ENCODE measurements around the gene SLC16A13. TPM values are rescaled to one million over a fixed set of nuclear protein-coding genes. Genes with fewer than 3 reads are reported as not detected.

Gene SLC16A13
- total and polyA plus RNA-seq, 7 experiments from 2014 or later: 1.8 to 20.9 (median 4.4) TPM

DNA sequence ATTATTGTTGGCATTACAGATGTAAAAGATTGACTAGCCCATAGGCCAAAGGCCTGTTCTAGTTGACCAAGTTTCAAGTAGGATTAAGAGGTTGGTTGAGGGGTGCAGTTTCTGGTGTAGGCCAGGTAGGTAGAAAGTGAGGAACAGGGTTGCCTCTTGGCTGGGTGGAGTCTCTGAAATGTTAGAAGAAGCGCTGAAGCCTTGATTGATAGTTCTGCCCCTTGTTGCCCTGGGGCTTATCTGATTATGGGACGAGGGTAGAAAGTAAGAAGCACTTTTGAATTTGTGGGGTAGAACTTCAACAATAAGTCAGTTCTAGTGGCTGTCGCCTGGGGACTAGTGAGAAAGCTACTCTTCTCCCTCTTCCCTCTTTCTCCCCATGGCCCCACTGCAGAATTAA lies 6.7 kb upstream of the SLC16A13 start:
- no peaks in the 10 kb centered on the region for H3K27me3 ChIP-seq (ENCODE audit: control insufficient read depth in 2 of 2, insufficient read depth in 2 of 2, low read length in 2 of 2)
- H3K4me3 Mint-ChIP-seq: peak overlapping the region; percentile 5 to 84 (median 78)
- no peak overlapping the region for H3K27ac ChIP-seq (ENCODE audit: low read depth, low read length)
- H3K36me3 ChIP-seq (ENCODE audit: control insufficient read depth in 2 of 3, insufficient read depth in 3 of 3, low read length in 3 of 3): no peaks in the 10 kb centered on the region
- H3K36me3 Mint-ChIP-seq: peaks cover 0 to 13% (median 0%) of the 10 kb centered on the region in 5 donors
- ChIA-PET CTCF (no interaction called here), POLR2A (interaction anchor here (0.6 kb wide), 1 partner anchor 540 kb away, joined by 3 read pairs; no protein-coding TSS in a partner anchor)
- H3K4me1 Mint-ChIP-seq: peaks cover 32 to 64% (median 48%) of the 10 kb centered on the region in 7 donors
- DNase-seq: no peak
- H3K9me3 Mint-ChIP-seq: peaks cover 0 to 1% (median 0%) of the 10 kb centered on the region in 11 donors
- no peaks in the 10 kb centered on the region for H3K27me3 Mint-ChIP-seq
- peak overlapping the region; percentile 84 to 94 (median 90) for H3K27ac Mint-ChIP-seq
- no peak for ATAC-seq
- intact Hi-C loops (cut with micrococcal nuclease): loop anchor here in 1 of 2 donors (10.0 kb wide), 1 partner anchor 546 kb away; the partner anchor contains the start of gene CD68
- H3K4me3 ChIP-seq (ENCODE audit: low read length): peak overlapping the region; percentile 24
- H3K9me3 ChIP-seq (ENCODE audit: control insufficient read depth in 2 of 3, low read length in 3 of 3): no peaks in the 10 kb centered on the region
- H3K4me1 ChIP-seq (ENCODE audit: control insufficient read depth in 2 of 2, insufficient read depth in 2 of 2, low read length in 2 of 2): peaks cover 28 to 29% of the 10 kb centered on the region in 2 donors

DNA sequence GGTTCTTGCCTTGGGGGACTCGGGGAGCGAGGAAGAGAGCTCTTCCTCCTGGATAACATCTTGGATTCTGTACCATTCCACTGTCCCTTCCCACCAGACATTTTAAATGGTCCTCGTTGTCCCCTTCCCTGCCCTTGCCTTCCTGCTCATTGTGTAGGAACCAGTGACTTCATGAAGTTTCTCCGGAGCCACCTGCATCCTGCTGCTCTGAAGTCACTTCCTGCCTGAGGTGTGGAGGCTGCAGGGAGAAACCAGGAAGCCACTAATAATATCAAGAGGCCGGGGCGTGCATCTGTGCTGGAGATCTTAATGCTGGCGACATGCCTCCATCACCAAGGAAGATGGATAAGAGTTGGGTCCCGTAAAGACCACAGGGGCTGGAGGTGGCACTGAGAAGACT lies 6.2 kb upstream of the SLC16A13 start:
- H3K36me3 Mint-ChIP-seq: peaks cover 0 to 13% (median 0%) of the 10 kb centered on the region in 5 donors
- no peaks in the 10 kb centered on the region for H3K27me3 Mint-ChIP-seq
- Histone ChIP-seq H3K9me3 (ENCODE audit: control insufficient read depth in 2 of 3, low read length in 3 of 3) (no peaks in the 10 kb centered on the region), H3K27ac (ENCODE audit: low read depth, low read length) (peak overlapping the region; percentile 59), H3K27me3 (ENCODE audit: control insufficient read depth in 2 of 2, insufficient read depth in 2 of 2, low read length in 2 of 2) (no peaks in the 10 kb centered on the region), H3K4me3 (ENCODE audit: low read length) (peak overlapping the region; percentile 24), H3K36me3 (ENCODE audit: control insufficient read depth in 2 of 3, insufficient read depth in 3 of 3, low read length in 3 of 3) (no peaks in the 10 kb centered on the region), H3K4me1 (ENCODE audit: control insufficient read depth in 2 of 2, insufficient read depth in 2 of 2, low read length in 2 of 2) (peaks cover 32 to 33% of the 10 kb centered on the region in 2 donors)
- ATAC-seq (peak; percentile 37), DNase-seq (peak in 7 of 9 donors; percentile 31 to 51 (median 44))
- CTCF ChIA-PET: no interaction called here
- H3K4me1 Mint-ChIP-seq: peaks cover 36 to 67% (median 50%) of the 10 kb centered on the region in 7 donors
- H3K27ac Mint-ChIP-seq: peak overlapping the region; percentile 84 to 94 (median 90)
- peaks cover 0 to 1% (median 0%) of the 10 kb centered on the region in 11 donors for H3K9me3 Mint-ChIP-seq
- H3K4me3 Mint-ChIP-seq: peak overlapping the region; percentile 67 to 84 (median 78)
- intact Hi-C loops (cut with micrococcal nuclease): loop anchor here in 1 of 2 donors (10.0 kb wide), 1 partner anchor 545 kb away; the partner anchor contains the start of gene CD68
- POLR2A ChIA-PET: interaction anchor here (0.7 kb wide), 1 partner anchor 16 kb away, joined by 3 read pairs; no protein-coding TSS in a partner anchor

DNA sequence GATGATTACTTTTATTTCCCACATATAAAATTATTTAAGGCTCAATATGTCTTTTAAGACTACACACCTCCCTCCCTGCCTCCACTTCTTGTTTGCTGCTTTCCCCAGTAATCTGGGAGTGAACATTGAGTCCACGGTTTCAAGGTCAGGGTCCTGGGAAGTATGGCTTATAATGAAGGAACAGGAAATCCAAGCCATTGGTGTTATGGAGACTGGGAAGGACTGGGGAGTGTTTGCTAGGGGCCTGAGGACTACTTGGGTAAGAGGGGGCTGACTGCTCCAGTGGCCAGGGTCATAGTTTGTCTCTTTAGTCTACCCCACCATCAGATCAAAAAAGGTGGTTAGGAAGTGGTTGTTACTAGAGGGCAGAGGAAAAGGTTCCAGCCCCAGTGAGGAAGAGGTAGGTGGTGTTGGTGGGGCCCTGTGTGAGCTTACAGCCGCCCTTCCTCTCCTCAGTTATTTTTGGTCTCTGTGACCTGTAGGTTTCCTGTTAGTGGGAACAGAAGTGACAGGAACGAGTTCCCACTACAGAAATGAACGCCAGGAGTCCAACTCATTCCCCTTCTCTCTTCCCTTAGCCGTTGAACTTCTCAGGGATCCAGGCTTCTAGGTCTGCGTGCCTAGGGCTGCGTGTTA lies 742 bp upstream of the SLC16A13 start:
- ATAC-seq (peak; percentile 41), DNase-seq (peak in 5 of 9 donors; percentile 47 to 60 (median 51))
- peaks cover 33 to 39% of the 10 kb centered on the region in 2 donors for H3K4me1 ChIP-seq (ENCODE audit: control insufficient read depth in 2 of 2, insufficient read depth in 2 of 2, low read length in 2 of 2)
- peak overlapping the region; percentile 67 for H3K4me3 ChIP-seq (ENCODE audit: low read length)
- no peaks in the 10 kb centered on the region for H3K9me3 ChIP-seq (ENCODE audit: control insufficient read depth in 2 of 3, low read length in 3 of 3)
- H3K9me3 Mint-ChIP-seq: peaks cover 0 to 1% (median 0%) of the 10 kb centered on the region in 11 donors
- peaks cover 0 to 8% (median 0%) of the 10 kb centered on the region in 5 donors for H3K36me3 Mint-ChIP-seq
- POLR2A ChIA-PET: interaction anchor here (0.6 to 2.2 kb wide), 20 partner anchors 8 to 800 kb away, joined by 3 to 50 read pairs (median 5); partner anchors contain the start of genes BCL6B, GABARAP, MPDU1 and NEURL4
- H3K4me1 Mint-ChIP-seq: peaks cover 46 to 83% (median 63%) of the 10 kb centered on the region in 7 donors
- intact Hi-C loops (cut with micrococcal nuclease): loop anchor here (1.0 to 5.0 kb wide), 7 partner anchors 11 to 652 kb away; partner anchors contain the start of genes BCL6B (in 2 of the 2), EIF5A (in 2 of the 2), GABARAP (in 1 of the 2) and POLR2A (in 1 of the 2)
- H3K27me3 Mint-ChIP-seq: no peaks in the 10 kb centered on the region
- H3K4me3 Mint-ChIP-seq: peak overlapping the region; percentile 89 to 95 (median 93)
- H3K27me3 ChIP-seq (ENCODE audit: control insufficient read depth in 2 of 2, insufficient read depth in 2 of 2, low read length in 2 of 2): no peaks in the 10 kb centered on the region
- peak overlapping the region; percentile 96 to 99 (median 98) for H3K27ac Mint-ChIP-seq
- peak overlapping the region; percentile 94 for H3K27ac ChIP-seq (ENCODE audit: low read depth, low read length)
- CTCF ChIA-PET: interaction anchor here (0.6 to 3.7 kb wide), 9 partner anchors 11 to 1781 kb away, joined by 3 to 33 read pairs (median 4); partner anchors contain the start of gene SLC2A4
- no peaks in the 10 kb centered on the region for H3K36me3 ChIP-seq (ENCODE audit: control insufficient read depth in 2 of 3, insufficient read depth in 3 of 3, low read length in 3 of 3)

DNA sequence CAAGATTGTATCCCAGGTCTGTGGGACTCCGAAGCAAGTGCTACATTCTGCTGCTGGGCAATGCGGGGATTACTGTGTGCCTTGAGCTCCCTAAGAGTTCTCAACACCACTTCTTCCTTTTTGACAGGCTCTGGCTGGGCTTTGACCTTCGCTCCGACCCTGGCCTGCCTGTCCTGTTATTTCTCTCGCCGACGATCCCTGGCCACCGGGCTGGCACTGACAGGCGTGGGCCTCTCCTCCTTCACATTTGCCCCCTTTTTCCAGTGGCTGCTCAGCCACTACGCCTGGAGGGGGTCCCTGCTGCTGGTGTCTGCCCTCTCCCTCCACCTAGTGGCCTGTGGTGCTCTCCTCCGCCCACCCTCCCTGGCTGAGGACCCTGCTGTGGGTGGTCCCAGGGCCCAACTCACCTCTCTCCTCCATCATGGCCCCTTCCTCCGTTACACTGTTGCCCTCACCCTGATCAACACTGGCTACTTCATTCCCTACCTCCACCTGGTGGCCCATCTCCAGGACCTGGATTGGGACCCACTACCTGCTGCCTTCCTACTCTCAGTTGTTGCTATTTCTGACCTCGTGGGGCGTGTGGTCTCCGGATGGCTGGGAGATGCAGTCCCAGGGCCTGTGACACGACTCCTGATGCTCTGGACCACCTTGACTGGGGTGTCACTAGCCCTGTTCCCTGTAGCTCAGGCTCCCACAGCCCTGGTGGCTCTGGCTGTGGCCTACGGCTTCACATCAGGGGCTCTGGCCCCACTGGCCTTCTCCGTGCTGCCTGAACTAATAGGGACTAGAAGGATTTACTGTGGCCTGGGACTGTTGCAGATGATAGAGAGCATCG lies 2.4 kb downstream of the SLC16A13 start:
- peak overlapping the region; percentile 33 for H3K27ac ChIP-seq (ENCODE audit: low read depth, low read length)
- H3K4me1 ChIP-seq (ENCODE audit: control insufficient read depth in 2 of 2, insufficient read depth in 2 of 2, low read length in 2 of 2): peaks cover 32 to 42% of the 10 kb centered on the region in 2 donors
- peak overlapping the region in 7 of 9 donors; percentile 41 to 84 (median 64) for H3K27ac Mint-ChIP-seq
- H3K27me3 ChIP-seq (ENCODE audit: control insufficient read depth in 2 of 2, insufficient read depth in 2 of 2, low read length in 2 of 2): no peaks in the 10 kb centered on the region
- peaks cover 0 to 2% (median 0%) of the 10 kb centered on the region in 5 donors for H3K36me3 Mint-ChIP-seq
- peak overlapping the region in 7 of 10 donors; percentile 15 to 64 (median 58) for H3K4me3 Mint-ChIP-seq
- POLR2A ChIA-PET: interaction anchor here (0.5 to 1.8 kb wide), 6 partner anchors 7 to 395 kb away, joined by 4 to 7 read pairs (median 4); no protein-coding TSS in a partner anchor
- H3K4me3 ChIP-seq (ENCODE audit: low read length): no peak overlapping the region
- intact Hi-C loops (cut with micrococcal nuclease): loop anchor here (5.0 kb wide), 3 partner anchors 269 to 649 kb away; partner anchors contain the start of genes EIF5A (in 2 of the 2), POLR2A (in 1 of the 2), SLC35G6 (in 1 of the 2) and TP53 (in 1 of the 2)
- H3K4me1 Mint-ChIP-seq: peaks cover 25 to 82% (median 61%) of the 10 kb centered on the region in 7 donors
- no peaks in the 10 kb centered on the region for H3K9me3 Mint-ChIP-seq
- H3K36me3 ChIP-seq (ENCODE audit: control insufficient read depth in 2 of 3, insufficient read depth in 3 of 3, low read length in 3 of 3): no peaks in the 10 kb centered on the region
- H3K27me3 Mint-ChIP-seq: peaks cover 0 to 14% (median 0%) of the 10 kb centered on the region in 5 donors
- H3K9me3 ChIP-seq (ENCODE audit: control insufficient read depth in 2 of 3, low read length in 3 of 3): no peaks in the 10 kb centered on the region
- ATAC-seq (no peak), DNase-seq (no peak)
- CTCF ChIA-PET: interaction anchor here (0.5 to 3.7 kb wide), 2 partner anchors 8 to 577 kb away, joined by 3 to 33 read pairs; no protein-coding TSS in a partner anchor

DNA sequence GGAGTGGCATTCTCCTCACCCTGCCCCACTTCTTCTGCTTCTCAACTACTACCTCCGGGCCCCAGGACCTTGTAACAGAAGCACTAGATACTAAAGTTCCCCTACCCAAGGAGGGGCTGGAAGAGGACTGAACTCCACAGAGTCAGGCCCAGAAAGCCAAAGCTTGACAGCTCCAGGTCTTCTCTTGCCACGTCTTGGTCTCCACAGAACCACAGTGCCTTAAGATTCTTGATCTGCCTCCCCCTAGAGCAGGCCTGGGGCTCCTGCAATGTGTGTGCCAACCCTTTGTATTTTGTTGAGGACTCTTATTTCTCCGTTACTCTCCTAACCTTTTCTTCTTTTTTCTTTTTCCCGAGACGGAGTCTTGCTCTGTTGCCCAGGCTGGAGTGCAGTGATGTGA lies 4.0 kb downstream of the SLC16A13 start:
- POLR2A ChIA-PET: interaction anchor here (1.3 kb wide), 1 partner anchor 125 kb away, joined by 3 read pairs; no protein-coding TSS in a partner anchor
- H3K27ac Mint-ChIP-seq: peak overlapping the region in 8 of 9 donors; percentile 31 to 91 (median 80)
- Histone ChIP-seq H3K4me1 (ENCODE audit: control insufficient read depth in 2 of 2, insufficient read depth in 2 of 2, low read length in 2 of 2) (peaks cover 29 to 36% of the 10 kb centered on the region in 2 donors), H3K27ac (ENCODE audit: low read depth, low read length) (peak overlapping the region; percentile 43), H3K4me3 (ENCODE audit: low read length) (no peak overlapping the region), H3K27me3 (ENCODE audit: control insufficient read depth in 2 of 2, insufficient read depth in 2 of 2, low read length in 2 of 2) (no peaks in the 10 kb centered on the region), H3K9me3 (ENCODE audit: control insufficient read depth in 2 of 3, low read length in 3 of 3) (no peaks in the 10 kb centered on the region), H3K36me3 (ENCODE audit: control insufficient read depth in 2 of 3, insufficient read depth in 3 of 3, low read length in 3 of 3) (no peaks in the 10 kb centered on the region)
- peaks cover 0 to 24% (median 0%) of the 10 kb centered on the region in 5 donors for H3K27me3 Mint-ChIP-seq
- intact Hi-C loops (cut with micrococcal nuclease): loop anchor here (5.0 to 10.0 kb wide), 4 partner anchors 267 to 795 kb away; partner anchors contain the start of genes EIF5A (in 2 of the 2), KDM6B (in 1 of the 2), POLR2A (in 1 of the 2) and SLC35G6 (in 1 of the 2)
- peaks cover 18 to 71% (median 51%) of the 10 kb centered on the region in 7 donors for H3K4me1 Mint-ChIP-seq
- H3K4me3 Mint-ChIP-seq: peak overlapping the region in 4 of 10 donors; percentile 4 to 76 (median 31)
- CTCF ChIA-PET: interaction anchor here (1.0 to 1.8 kb wide), 2 partner anchors 101 to 126 kb away, joined by 3 to 4 read pairs; no protein-coding TSS in a partner anchor
- DNase-seq: no peak
- peaks cover 0 to 2% (median 0%) of the 10 kb centered on the region in 5 donors for H3K36me3 Mint-ChIP-seq
- no peak for ATAC-seq
- no peaks in the 10 kb centered on the region for H3K9me3 Mint-ChIP-seq

Data from naive thymus-derived CD4-positive, alpha-beta T cell (primary cell).